WTC11 (cell line): ENCODE results near the gene PRKACG.

Experiments
- FOXK1 ChIP-seq: sonication (generic); formaldehyde crosslinking; IDR thresholded peaks from 2 replicates; pipeline ENCODE4 v1.8.0; 2022; ENCODE audit warnings: mild to moderate bottlenecking, moderate library complexity, missing genetic modification reagents
- NFE2L1 ChIP-seq: sonication (generic); formaldehyde crosslinking; IDR thresholded peaks from 2 replicates; pipeline ENCODE4 v1.8.1; 2023; ENCODE audit warnings: missing genetic modification reagents
- TF ChIP-seq, protein P1 (sequence below): fragments of 200-600 bp; IDR thresholded peaks from 2 replicates; pipeline ENCODE4 v1.8.0; 2022; ENCODE audit warnings: antibody characterized with exemption

DNA sequence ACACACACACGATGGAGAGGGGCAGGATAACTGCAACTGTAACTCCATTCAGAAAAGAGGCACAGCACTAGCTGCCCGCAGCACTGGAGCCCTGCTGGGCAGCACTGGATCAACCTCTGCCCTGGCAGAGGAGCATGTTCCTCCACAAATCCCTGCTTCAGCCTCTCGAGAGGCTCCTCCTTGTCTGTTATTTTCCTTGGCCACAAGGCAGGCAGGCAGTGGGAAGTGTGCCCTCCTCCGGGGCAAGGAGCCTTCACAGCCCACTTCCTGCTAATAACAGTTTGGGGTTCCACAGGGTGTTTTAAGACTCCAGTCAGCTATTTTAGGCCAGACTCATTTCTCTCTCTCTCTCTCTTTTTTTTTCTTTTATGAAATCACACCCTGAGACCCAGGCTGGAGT is 33.5 kb upstream of the PRKACG start:
- TF ChIP-seq, protein P1, sequence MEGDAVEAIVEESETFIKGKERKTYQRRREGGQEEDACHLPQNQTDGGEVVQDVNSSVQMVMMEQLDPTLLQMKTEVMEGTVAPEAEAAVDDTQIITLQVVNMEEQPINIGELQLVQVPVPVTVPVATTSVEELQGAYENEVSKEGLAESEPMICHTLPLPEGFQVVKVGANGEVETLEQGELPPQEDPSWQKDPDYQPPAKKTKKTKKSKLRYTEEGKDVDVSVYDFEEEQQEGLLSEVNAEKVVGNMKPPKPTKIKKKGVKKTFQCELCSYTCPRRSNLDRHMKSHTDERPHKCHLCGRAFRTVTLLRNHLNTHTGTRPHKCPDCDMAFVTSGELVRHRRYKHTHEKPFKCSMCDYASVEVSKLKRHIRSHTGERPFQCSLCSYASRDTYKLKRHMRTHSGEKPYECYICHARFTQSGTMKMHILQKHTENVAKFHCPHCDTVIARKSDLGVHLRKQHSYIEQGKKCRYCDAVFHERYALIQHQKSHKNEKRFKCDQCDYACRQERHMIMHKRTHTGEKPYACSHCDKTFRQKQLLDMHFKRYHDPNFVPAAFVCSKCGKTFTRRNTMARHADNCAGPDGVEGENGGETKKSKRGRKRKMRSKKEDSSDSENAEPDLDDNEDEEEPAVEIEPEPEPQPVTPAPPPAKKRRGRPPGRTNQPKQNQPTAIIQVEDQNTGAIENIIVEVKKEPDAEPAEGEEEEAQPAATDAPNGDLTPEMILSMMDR: no peak
- TF ChIP-seq FOXK1 (CRISPR knock-in tag) (no peak), NFE2L1 (CRISPR knock-in tag) (no peak)
